Measurements from ENCODE around the gene MGST2. TPM values are rescaled to one million over a fixed set of nuclear protein-coding genes. Genes with fewer than 3 reads are reported as not detected.

Gene MGST2
- total RNA-seq, 2 experiments from 2014 or later: 8.7 to 10.1 TPM

DNA sequence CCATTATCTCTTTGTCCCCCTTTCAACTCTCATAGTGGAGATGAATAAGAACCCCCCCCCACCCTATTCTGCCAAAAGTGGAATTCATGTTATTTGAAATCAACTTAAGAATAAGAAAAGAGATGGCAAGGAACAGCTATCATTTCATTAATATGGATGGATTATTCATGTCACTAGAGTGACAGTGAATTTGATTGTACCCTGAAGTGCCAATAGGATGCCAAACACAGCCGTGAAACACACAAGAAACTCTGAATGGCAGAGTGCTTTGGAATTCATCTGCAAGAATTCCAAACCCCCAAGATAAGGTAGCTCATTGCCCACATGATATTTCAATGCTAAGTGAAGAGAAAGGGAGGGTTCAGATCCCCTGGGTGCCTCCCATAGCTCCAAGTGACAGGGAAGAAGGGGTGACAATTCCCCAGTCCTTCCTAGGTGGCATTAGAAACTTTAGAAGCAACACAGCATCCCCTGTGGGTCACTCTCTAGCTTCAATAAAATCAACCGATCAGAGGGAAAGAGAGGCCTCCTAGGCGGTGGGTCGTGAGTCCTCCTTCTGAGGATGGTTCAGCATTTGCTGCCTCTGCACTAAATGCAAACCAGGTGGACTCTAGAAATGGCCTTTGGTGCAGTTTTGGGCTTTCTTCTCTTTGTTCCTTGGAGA, 84.3 kb downstream of the MGST2 start:
- Mint-ChIP-seq H3K27ac (no peak overlapping the region), H3K27me3 (no peaks in the 10 kb centered on the region), H3K4me1 (ENCODE audit: low read depth) (peaks cover 3% of the 10 kb centered on the region), H3K4me3 (no peak overlapping the region), H3K36me3 (no peaks in the 10 kb centered on the region), H3K9me3 (no peaks in the 10 kb centered on the region)
- ChIA-PET POLR2A (no interaction called here), CTCF (interaction anchor here (0.5 to 1.1 kb wide), 2 partner anchors 92 to 185 kb away, joined by 3 to 4 read pairs; no protein-coding TSS in a partner anchor)
- intact Hi-C loops (cut with micrococcal nuclease): no loop called here
- DNase-seq: no peak

DNA sequence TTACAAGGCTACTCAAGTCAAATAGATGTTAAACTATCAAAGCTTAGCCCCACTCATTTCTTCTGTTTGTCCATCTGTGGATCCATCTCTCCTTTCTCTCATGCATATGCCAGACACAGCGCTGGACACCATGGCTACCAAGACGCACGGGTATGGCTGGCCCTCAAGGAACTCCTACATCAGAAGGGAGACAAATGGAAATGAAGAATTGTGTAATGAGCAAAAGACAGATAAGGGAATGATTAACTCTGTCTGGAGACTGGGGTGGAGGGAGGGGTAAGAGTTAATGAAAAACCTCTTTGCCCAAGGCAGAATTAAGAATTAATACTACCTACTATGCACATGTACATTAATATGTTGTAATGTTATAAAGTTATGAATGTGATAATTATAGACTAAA, 88.1 kb downstream of the MGST2 start:
- Mint-ChIP-seq H3K4me1 (ENCODE audit: low read depth) (peaks cover 3% of the 10 kb centered on the region), H3K27me3 (no peaks in the 10 kb centered on the region), H3K9me3 (no peaks in the 10 kb centered on the region), H3K4me3 (no peak overlapping the region), H3K36me3 (no peaks in the 10 kb centered on the region), H3K27ac (no peak overlapping the region)
- POLR2A ChIA-PET: no interaction called here
- CTCF ChIA-PET: no interaction called here
- DNase-seq: no peak
- intact Hi-C loops (cut with micrococcal nuclease): no loop called here

Other genes starting within 250 kb of the MGST2 start
- gene RAB33B, start 211.7 kb upstream of the MGST2 start, total RNA-seq: 1 to 10 TPM; 5.5 to 5.7 TPM
- gene SETD7, start 109.6 kb upstream of the MGST2 start, total RNA-seq: 10 to 100 TPM; 15.0 to 16.6 TPM

Data from activated CD4-positive, alpha-beta memory T cell treated with anti-CD3 and anti-CD28 coated beads for 36 hours (primary cell).